ENCODE data around the gene GNLY. TPM values are rescaled to one million over a fixed set of nuclear protein-coding genes. Genes with fewer than 3 reads are reported as not detected.

GNLY gene
- total RNA-seq, 1 donor from 2014 or later = 0.65 TPM

DNA sequence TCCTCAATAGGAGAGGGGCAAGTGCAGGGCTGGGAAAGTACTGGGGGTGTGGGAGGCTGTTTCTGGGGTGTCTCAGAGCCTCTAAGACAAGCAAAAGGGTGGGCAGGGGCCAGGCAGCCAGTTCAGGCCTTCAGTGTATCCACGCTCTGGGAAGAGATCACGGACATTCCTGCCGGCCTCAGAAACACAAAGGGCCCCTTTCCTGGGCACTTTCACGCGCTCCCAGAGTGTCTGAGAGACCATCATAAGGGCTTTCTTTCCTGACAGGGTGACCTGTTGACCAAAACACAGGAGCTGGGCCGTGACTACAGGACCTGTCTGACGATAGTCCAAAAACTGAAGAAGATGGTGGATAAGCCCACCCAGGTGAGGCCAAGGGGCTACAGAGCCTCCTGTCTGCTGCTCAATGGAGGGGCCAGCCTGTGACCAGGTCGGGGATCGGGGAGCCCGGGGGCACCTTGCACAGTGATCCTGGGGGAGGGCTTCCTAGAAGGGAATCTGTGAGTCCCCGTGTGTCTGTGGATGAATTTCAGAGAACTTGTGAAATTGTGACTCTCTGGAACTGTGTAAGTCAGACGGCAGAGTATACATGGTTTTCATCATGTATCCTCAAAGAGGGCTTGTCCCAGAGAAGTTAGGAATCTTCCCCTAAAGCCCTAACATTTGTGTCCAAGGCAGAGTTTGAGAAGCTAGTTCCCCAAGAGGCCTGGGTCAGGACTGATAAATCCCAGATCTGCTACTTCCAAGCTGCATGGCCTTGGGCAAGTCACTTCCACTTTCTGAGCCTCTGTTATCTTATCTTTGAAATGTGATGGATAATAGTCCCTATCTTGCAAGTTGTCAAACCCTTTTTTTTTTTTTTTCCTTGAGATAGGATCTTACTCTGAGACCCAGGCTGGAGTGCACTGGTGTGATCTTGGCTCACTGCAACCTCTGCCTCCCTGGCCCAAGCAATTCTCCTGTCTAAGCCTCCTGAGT, 1.8 kb downstream of the GNLY start:
- Histone ChIP-seq H3K79me2 (ENCODE audit: low read depth) (no peaks in the 10 kb centered on the region), H3K4me2 (no peak overlapping the region), H3F3A (ENCODE audit: low read depth) (no peaks in the 10 kb centered on the region), H3K27me3 (no peaks in the 10 kb centered on the region), H3K9ac (no peak overlapping the region), H3K4me3 (no peak overlapping the region), H3K4me1 (no peaks in the 10 kb centered on the region), H2AFZ (replicated peaks) (no peak overlapping the region), H3K9me3 (ENCODE audit: low read depth) (no peaks in the 10 kb centered on the region), H4K20me1 (ENCODE audit: low read depth) (no peaks in the 10 kb centered on the region), H3K36me3 (no peaks in the 10 kb centered on the region), H3K27ac (no peak overlapping the region)
- no peak overlapping the region for H3K4me3 Mint-ChIP-seq
- no peak for TF ChIP-seq EZH2 (IDR thresholded peaks at IDR 0.05)
- TF ChIP-seq, protein P1, sequence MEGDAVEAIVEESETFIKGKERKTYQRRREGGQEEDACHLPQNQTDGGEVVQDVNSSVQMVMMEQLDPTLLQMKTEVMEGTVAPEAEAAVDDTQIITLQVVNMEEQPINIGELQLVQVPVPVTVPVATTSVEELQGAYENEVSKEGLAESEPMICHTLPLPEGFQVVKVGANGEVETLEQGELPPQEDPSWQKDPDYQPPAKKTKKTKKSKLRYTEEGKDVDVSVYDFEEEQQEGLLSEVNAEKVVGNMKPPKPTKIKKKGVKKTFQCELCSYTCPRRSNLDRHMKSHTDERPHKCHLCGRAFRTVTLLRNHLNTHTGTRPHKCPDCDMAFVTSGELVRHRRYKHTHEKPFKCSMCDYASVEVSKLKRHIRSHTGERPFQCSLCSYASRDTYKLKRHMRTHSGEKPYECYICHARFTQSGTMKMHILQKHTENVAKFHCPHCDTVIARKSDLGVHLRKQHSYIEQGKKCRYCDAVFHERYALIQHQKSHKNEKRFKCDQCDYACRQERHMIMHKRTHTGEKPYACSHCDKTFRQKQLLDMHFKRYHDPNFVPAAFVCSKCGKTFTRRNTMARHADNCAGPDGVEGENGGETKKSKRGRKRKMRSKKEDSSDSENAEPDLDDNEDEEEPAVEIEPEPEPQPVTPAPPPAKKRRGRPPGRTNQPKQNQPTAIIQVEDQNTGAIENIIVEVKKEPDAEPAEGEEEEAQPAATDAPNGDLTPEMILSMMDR (IDR thresholded peaks at IDR 0.05) = no peak
- TF ChIP-seq EZH2phosphoT487 (IDR thresholded peaks at IDR 0.05) = no peak
- no peaks in the 10 kb centered on the region for H3K9me3 Mint-ChIP-seq
- H3K36me3 Mint-ChIP-seq = no peaks in the 10 kb centered on the region
- no peaks in the 10 kb centered on the region for H3K4me1 Mint-ChIP-seq
- H3K27me3 Mint-ChIP-seq (ENCODE audit: insufficient read depth, low read depth) = peaks cover 5% of the 10 kb centered on the region
- H3K27ac Mint-ChIP-seq = peak overlapping the region; percentile 29
- no peak for DNase-seq (ENCODE audit: low spot score)

- Histone ChIP-seq H3K27me3 (no peaks in the 10 kb centered on the region), H3K9ac (no peak overlapping the region), H3K9me3 (ENCODE audit: low read depth) (no peaks in the 10 kb centered on the region), H3K4me2 (no peak overlapping the region), H4K20me1 (ENCODE audit: low read depth) (no peaks in the 10 kb centered on the region), H3F3A (ENCODE audit: low read depth) (no peaks in the 10 kb centered on the region), H3K79me2 (ENCODE audit: low read depth) (no peaks in the 10 kb centered on the region), H3K4me3 (no peak overlapping the region), H2AFZ (replicated peaks) (no peak overlapping the region), H3K36me3 (no peaks in the 10 kb centered on the region), H3K27ac (no peak overlapping the region), H3K4me1 (no peaks in the 10 kb centered on the region)
- no peak overlapping the region for H3K4me3 Mint-ChIP-seq
- DNase-seq (ENCODE audit: low spot score) = no peak
- no peaks in the 10 kb centered on the region for H3K9me3 Mint-ChIP-seq
- TF ChIP-seq EZH2phosphoT487 (IDR thresholded peaks at IDR 0.05) (no peak), EZH2 (IDR thresholded peaks at IDR 0.05) (no peak)
- TF ChIP-seq, protein P1 (IDR thresholded peaks at IDR 0.05) = no peak
- no peak overlapping the region for H3K27ac Mint-ChIP-seq
- no peaks in the 10 kb centered on the region for H3K36me3 Mint-ChIP-seq
- peaks cover 3% of the 10 kb centered on the region for H3K4me1 Mint-ChIP-seq
- H3K27me3 Mint-ChIP-seq (ENCODE audit: insufficient read depth, low read depth) = peaks cover 5% of the 10 kb centered on the region
Measured at GRCh38 chr2:85697096-85697495, 2.9 kb downstream of the GNLY start.

DNA sequence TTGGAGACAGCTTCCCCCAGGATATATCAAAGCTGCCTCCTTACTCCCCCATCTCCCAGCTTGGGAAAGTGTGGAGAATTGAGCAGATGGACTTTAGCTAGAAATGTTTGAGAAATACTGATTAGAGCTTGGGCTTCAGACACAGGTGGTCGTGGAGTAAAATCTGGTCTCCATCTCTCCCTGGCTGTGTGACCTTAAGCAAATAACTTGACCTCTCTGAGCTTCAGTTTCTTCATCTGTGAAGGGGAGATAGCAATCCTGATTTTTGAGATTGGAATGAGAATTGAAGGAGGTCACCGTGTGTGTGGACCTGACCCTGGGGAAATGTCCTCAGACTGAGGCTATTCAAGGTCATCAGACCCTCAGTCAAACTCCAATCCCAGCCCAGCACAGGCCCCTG, 3.6 kb downstream of the GNLY start:
- no peak overlapping the region for H3K27ac ChIP-seq
- TF ChIP-seq, protein P1 (IDR thresholded peaks at IDR 0.05) = no peak
- TF ChIP-seq EZH2phosphoT487 (IDR thresholded peaks at IDR 0.05) = no peak
- no peak for TF ChIP-seq EZH2 (IDR thresholded peaks at IDR 0.05)
- peak overlapping the region; percentile 57 for H2AFZ ChIP-seq (replicated peaks)
- no peak overlapping the region for H3K9ac ChIP-seq
- H3K27ac Mint-ChIP-seq = no peak overlapping the region
- H3K4me1 Mint-ChIP-seq = peaks cover 7% of the 10 kb centered on the region
- H3K36me3 ChIP-seq = no peaks in the 10 kb centered on the region
- peaks cover 4% of the 10 kb centered on the region for H3K27me3 Mint-ChIP-seq (ENCODE audit: insufficient read depth, low read depth)
- H3K27me3 ChIP-seq = no peaks in the 10 kb centered on the region
- H4K20me1 ChIP-seq (ENCODE audit: low read depth) = no peaks in the 10 kb centered on the region
- H3K9me3 ChIP-seq (ENCODE audit: low read depth) = no peaks in the 10 kb centered on the region
- DNase-seq (ENCODE audit: low spot score) = no peak
- H3K4me1 ChIP-seq = no peaks in the 10 kb centered on the region
- no peaks in the 10 kb centered on the region for H3F3A ChIP-seq (ENCODE audit: low read depth)
- H3K4me2 ChIP-seq = no peak overlapping the region
- H3K9me3 Mint-ChIP-seq = no peaks in the 10 kb centered on the region
- H3K36me3 Mint-ChIP-seq = no peaks in the 10 kb centered on the region
- no peak overlapping the region for H3K4me3 Mint-ChIP-seq
- no peaks in the 10 kb centered on the region for H3K79me2 ChIP-seq (ENCODE audit: low read depth)
- no peak overlapping the region for H3K4me3 ChIP-seq
